ENCODE results near the gene TRIM67. TPM values are rescaled to one million over a fixed set of nuclear protein-coding genes. Genes with fewer than 3 reads are reported as not detected.

Gene TRIM67
- total RNA-seq, 1 experiment from 2014 or later, result 0.06 TPM

DNA sequence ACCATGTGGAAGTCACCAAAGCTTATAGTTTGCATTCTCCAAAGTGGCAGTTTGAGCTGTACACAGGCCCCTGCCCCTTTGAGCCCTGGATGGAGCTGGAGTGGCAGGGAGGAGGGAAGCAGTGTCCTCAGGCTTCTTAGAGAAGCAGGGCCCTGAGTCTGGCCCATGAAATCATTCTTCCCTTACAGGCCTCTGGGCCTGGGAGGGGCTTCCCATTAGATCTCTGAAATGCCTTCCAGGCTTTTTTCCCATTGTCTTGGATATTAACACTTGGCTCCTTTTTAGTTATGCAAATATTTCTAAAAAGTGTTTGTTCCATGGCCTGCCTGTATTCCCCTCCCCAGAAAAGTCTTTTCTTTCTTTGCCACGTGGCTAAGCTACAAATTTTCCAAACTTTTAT is 10.0 kb upstream of the TRIM67 start:
- no peaks in the 10 kb centered on the region for H3K4me1 ChIP-seq (ENCODE audit: insufficient read depth, low read length, poor library complexity, severe bottlenecking)
- CTCF ChIA-PET, result no interaction called here

DNA sequence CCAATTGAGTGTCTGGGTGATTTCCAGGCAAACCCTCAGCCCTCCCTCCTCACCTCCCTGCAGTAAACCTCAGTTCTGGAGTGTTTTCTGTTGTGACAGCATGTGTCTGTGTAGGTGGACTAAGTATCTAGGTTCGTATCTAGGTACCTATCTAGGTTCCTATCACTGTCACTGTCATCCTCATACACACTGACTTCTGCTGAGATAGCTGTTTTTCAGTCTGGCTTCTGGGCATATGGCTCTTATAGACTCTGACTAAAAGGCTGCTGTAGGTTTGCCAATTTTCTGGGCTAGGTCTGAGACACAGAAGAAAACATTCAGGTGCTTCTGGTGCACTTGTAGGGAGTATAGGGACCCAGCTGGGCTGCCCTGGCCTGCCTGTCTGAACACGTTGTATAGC is 8.1 kb upstream of the TRIM67 start:
- intact Hi-C loops (cut with micrococcal nuclease; ENCODE audit: unreplicated experiment), result no loop called here
- Histone ChIP-seq H3K9me3 (ENCODE audit: low read depth, low read length, poor library complexity, severe bottlenecking) (no peaks in the 10 kb centered on the region), H3K27me3 (replicated peaks; ENCODE audit: insufficient read depth, low read depth, low read length, poor library complexity) (peaks cover 38% of the 10 kb centered on the region), H3K36me3 (ENCODE audit: insufficient read depth, low read length, poor library complexity, severe bottlenecking) (no peaks in the 10 kb centered on the region), H3K27ac (ENCODE audit: low read depth, low read length, poor library complexity, severe bottlenecking) (no peak overlapping the region), H3K4me3 (ENCODE audit: low read depth, low read length, poor library complexity, severe bottlenecking) (no peak overlapping the region), H3K4me1 (ENCODE audit: insufficient read depth, low read length, poor library complexity, severe bottlenecking) (no peaks in the 10 kb centered on the region)
- no TSS peak for BruUV-seq (replicated peaks)
- CTCF ChIA-PET, result no interaction called here
- TF ChIP-seq, protein P1, sequence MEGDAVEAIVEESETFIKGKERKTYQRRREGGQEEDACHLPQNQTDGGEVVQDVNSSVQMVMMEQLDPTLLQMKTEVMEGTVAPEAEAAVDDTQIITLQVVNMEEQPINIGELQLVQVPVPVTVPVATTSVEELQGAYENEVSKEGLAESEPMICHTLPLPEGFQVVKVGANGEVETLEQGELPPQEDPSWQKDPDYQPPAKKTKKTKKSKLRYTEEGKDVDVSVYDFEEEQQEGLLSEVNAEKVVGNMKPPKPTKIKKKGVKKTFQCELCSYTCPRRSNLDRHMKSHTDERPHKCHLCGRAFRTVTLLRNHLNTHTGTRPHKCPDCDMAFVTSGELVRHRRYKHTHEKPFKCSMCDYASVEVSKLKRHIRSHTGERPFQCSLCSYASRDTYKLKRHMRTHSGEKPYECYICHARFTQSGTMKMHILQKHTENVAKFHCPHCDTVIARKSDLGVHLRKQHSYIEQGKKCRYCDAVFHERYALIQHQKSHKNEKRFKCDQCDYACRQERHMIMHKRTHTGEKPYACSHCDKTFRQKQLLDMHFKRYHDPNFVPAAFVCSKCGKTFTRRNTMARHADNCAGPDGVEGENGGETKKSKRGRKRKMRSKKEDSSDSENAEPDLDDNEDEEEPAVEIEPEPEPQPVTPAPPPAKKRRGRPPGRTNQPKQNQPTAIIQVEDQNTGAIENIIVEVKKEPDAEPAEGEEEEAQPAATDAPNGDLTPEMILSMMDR (conservative IDR thresholded peaks at IDR 0.05; ENCODE audit: low read depth, low read length), result no peak
- no peak for TF ChIP-seq EZH2 (IDR thresholded peaks at IDR 0.05; ENCODE audit: borderline replicate concordance, low read depth, low read length, poor library complexity, severe bottlenecking)
- POLR2A ChIA-PET (ENCODE audit: low non-redundant PET), result no interaction called here
- DNase-seq (ENCODE audit: low spot score), result no peak

More for the DNA sequence above, 10.0 kb upstream of the TRIM67 start:
- no TSS peak for BruUV-seq (replicated peaks)
- no peak for DNase-seq (ENCODE audit: low spot score)
- TF ChIP-seq EZH2 (IDR thresholded peaks at IDR 0.05; ENCODE audit: borderline replicate concordance, low read depth, low read length, poor library complexity, severe bottlenecking), result no peak
- TF ChIP-seq, protein P1 (conservative IDR thresholded peaks at IDR 0.05; ENCODE audit: low read depth, low read length), result no peak
- Histone ChIP-seq H3K27me3 (replicated peaks; ENCODE audit: insufficient read depth, low read depth, low read length, poor library complexity) (peaks cover 38% of the 10 kb centered on the region), H3K36me3 (ENCODE audit: insufficient read depth, low read length, poor library complexity, severe bottlenecking) (no peaks in the 10 kb centered on the region), H3K27ac (ENCODE audit: low read depth, low read length, poor library complexity, severe bottlenecking) (no peak overlapping the region), H3K9me3 (ENCODE audit: low read depth, low read length, poor library complexity, severe bottlenecking) (no peaks in the 10 kb centered on the region), H3K4me3 (ENCODE audit: low read depth, low read length, poor library complexity, severe bottlenecking) (no peak overlapping the region)
- POLR2A ChIA-PET (ENCODE audit: low non-redundant PET), result no interaction called here
- intact Hi-C loops (cut with micrococcal nuclease; ENCODE audit: unreplicated experiment), result no loop called here

DNA sequence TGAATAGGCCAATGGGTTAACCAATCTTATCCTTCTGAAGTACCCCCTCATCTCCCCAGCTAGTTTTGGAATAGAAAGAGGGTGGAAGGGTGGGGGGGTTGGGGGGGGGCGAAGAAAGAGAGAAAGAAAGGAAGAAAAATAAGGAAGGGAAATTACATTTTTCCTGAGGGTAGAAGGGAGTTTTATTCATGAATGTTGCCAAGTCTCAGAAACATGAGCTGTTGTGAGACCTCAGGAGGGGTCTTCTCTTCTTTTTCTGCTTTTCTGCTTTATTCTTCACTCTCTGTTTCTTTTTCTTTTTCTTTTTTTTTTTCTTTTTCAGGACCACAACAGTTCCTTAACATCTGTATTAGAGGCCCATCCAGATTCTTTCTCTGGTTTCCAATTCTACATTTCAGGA is 6.0 kb upstream of the TRIM67 start:
- Histone ChIP-seq H3K4me1 (ENCODE audit: insufficient read depth, low read length, poor library complexity, severe bottlenecking) (no peaks in the 10 kb centered on the region), H3K27ac (ENCODE audit: low read depth, low read length, poor library complexity, severe bottlenecking) (no peak overlapping the region), H3K4me3 (ENCODE audit: low read depth, low read length, poor library complexity, severe bottlenecking) (no peak overlapping the region), H3K36me3 (ENCODE audit: insufficient read depth, low read length, poor library complexity, severe bottlenecking) (no peaks in the 10 kb centered on the region), H3K9me3 (ENCODE audit: low read depth, low read length, poor library complexity, severe bottlenecking) (no peaks in the 10 kb centered on the region), H3K27me3 (replicated peaks; ENCODE audit: insufficient read depth, low read depth, low read length, poor library complexity) (peaks cover 53% of the 10 kb centered on the region)
- BruUV-seq (replicated peaks), result no TSS peak
- CTCF ChIA-PET, result no interaction called here
- POLR2A ChIA-PET (ENCODE audit: low non-redundant PET), result no interaction called here
- intact Hi-C loops (cut with micrococcal nuclease; ENCODE audit: unreplicated experiment), result no loop called here
- no peak for DNase-seq (ENCODE audit: low spot score)
- TF ChIP-seq, protein P1 (conservative IDR thresholded peaks at IDR 0.05; ENCODE audit: low read depth, low read length), result no peak
- TF ChIP-seq EZH2 (IDR thresholded peaks at IDR 0.05; ENCODE audit: borderline replicate concordance, low read depth, low read length, poor library complexity, severe bottlenecking), result no peak

Data from A673 (cell line).